RWPE1 (cell line): Measurements from ENCODE around the gene EGFL6.
A peak's percentile ranks its signal among the peaks of the same experiment; 100 is the strongest.

Source experiments
- CTCF ChIA-PET: fragments of 350-600 bp; sonication (Branson Sonifier 250); formaldehyde crosslinking; extraction: SDS; loops from one replicate; lab custom pipeline; 2021; lab: Yijun Ruan, JAX
- POLR2A ChIA-PET: fragments of 400-600 bp; formaldehyde crosslinking; extraction: SDS; loops from one replicate; lab custom pipeline; 2020; ENCODE audit warnings: antibody characterized with exemption; ENCODE audit not compliant: low non-redundant PET; lab: Yijun Ruan, JAX
- DNase-seq: peaks from one replicate; pipeline ENCODE4 v3.0.0; 2012; ENCODE audit warnings: low spot score
- H3K27ac ChIP-seq: fragments of 450-650 bp; 2 replicates; pipeline ENCODE4 v1.5.1; 2017
- CTCF ChIP-seq: fragments of 450-650 bp; conservative IDR thresholded peaks from 2 replicates; pipeline ENCODE4 v1.5.1; 2017; ENCODE audit warnings: low read depth, mild to moderate bottlenecking

The EGFL6 gene

DNA sequence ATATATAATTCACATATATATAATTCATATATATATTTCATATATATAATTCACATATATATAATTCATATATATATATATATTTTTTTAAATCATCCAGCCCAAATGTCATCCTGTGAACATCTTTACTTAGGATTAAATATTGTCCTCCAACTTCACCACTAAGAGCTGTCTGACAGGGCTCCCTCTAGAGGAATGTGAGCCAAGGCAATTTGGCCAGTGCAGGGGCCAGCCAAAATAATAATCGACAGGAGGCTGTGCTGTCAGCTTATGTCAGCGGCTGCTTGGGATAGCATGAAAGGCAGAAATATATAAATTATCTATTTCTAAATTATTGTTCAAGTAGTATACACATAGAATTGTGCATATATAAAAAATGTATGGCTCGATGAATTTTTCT, 29.5 kb downstream of the EGFL6 start:
- H3K27ac ChIP-seq: no peak overlapping the region
- POLR2A ChIA-PET: no interaction called here
- no peak for DNase-seq
- CTCF ChIA-PET: no interaction called here
- no peak for TF ChIP-seq CTCF

DNA sequence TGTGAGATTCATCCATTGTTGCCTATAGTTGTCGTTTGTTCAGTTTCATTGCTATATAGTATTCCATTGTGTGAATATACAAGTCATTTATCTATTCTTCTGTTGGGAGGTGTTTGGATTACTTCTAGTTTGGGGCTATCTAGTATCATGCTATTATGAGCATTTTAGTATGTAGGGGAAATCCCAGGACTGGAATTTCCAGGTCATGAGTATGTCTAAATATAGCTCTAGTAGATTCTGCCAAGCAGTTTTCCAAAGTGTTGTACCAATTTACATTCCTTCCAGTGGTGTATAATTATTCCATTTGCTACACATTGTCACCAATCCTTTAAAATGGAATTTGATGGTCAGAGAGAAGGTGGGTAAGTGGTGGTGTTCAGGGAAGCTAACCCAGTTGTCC, 30.1 kb downstream of the EGFL6 start:
- no peak for DNase-seq
- H3K27ac ChIP-seq: no peak overlapping the region
- ChIA-PET CTCF (no interaction called here), POLR2A (no interaction called here)
- no peak for TF ChIP-seq CTCF

DNA sequence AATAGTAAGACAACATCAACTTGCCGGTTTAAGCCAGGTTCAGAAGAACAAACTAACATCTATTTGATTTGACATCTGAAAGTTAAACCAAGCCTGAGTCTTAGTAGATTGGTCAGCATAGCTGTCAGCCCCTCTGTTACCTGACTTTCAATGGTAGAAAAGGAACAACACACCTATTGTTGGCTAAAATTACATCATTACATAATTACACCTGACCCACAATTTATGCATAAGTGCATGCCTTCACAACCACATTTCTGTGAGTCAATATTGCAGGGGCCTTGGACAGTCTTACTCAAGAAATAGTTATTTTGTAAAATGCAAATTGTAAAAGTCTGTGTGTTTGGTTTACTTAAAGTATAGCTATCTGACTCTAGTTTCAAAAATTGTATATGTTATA, 36.2 kb downstream of the EGFL6 start:
- ChIA-PET CTCF (no interaction called here), POLR2A (no interaction called here)
- TF ChIP-seq CTCF: no peak
- no peak overlapping the region for H3K27ac ChIP-seq
- DNase-seq: no peak

DNA sequence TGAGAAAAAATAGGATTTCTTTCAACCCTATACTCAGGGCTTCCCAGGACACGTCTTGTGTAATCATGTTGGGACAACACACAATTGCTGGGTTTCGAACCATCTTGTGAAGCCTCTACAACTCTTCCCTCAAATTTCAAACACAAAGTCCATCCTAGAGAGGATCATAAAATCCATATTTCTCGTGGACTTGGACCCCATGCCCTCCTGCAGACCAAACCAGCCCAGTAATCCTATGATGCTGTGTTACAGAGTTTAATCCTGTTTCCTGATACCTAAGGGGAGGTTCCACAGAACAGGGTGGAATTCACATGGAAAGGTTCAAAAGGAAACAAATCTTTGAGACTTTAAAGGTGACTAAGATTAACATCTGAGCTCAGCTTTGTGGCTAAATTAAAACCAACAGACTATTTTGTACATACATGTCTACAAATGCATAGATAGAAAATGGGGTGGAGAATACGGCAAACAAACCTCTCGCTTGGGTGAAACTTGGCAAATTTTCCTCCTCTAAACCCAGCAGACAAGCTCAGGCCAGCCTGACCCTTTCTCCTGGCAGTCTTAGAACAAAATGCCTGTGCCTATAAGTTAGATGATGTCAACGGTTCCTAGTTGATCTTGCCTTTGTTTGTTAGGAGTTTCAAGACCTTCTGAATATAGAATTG, 38.1 kb downstream of the EGFL6 start:
- CTCF ChIA-PET: interaction anchor here (0.7 kb wide), 1 partner anchor 890 kb away, joined by 4 read pairs; no protein-coding TSS in a partner anchor
- DNase-seq: no peak
- no peak for TF ChIP-seq CTCF
- peak overlapping the region; percentile 70 for H3K27ac ChIP-seq
- POLR2A ChIA-PET: no interaction called here

GRCh38 chrX:13607996-13608365, 38.6 kb downstream of the EGFL6 start:
- H3K27ac ChIP-seq: peak overlapping the region; percentile 70
- TF ChIP-seq CTCF: no peak
- no peak for DNase-seq
- CTCF ChIA-PET: no interaction called here
- POLR2A ChIA-PET: no interaction called here

- POLR2A ChIA-PET: no interaction called here
- CTCF ChIA-PET: no interaction called here
Observed at GRCh38 chrX:13614154-13614553, 44.8 kb downstream of the EGFL6 start.

More at GRCh38 chrX:13614154-13614553, 44.8 kb downstream of the EGFL6 start:
- no peak for TF ChIP-seq CTCF
- no peak for DNase-seq
- no peak overlapping the region for H3K27ac ChIP-seq
